Measurements from ENCODE around the gene RND2.

GRCh38 chr17:43030137-43030767 is 5.2 kb downstream of the RND2 start:
- TF ChIP-seq POLR2A (IDR thresholded peaks at IDR 0.05; ENCODE audit: low read length) (no peak), GATA1 (IDR thresholded peaks at IDR 0.05; ENCODE audit: low read depth, low read length) (no peak)

Data from erythroblast (primary cell).